Keratinocyte (primary cell): ENCODE results near the gene VCL. TPM values are rescaled to one million over a fixed set of nuclear protein-coding genes. Genes with fewer than 3 reads are reported as not detected.

ENCODE experiments used
- DNase-seq: peaks from one replicate; pipeline ENCODE4 v3.0.0-alpha.2; 2011; ENCODE audit warnings: low read depth, missing footprints, low spot score
- FAIRE-seq: peaks from 2 replicates; lab custom pipeline; 2011; peaks lifted over from hg19 to GRCh38; lab: Jason Lieb, UNC
- H2AFZ ChIP-seq: 2 replicates; pipeline ENCODE4 v1.6.0; 2012; ENCODE audit warnings: low read length, control low read depth, inconsistent platforms; ENCODE audit not compliant: control insufficient read depth
- H3K27ac ChIP-seq: 2 replicates; pipeline ENCODE4 v1.5.1; 2011; ENCODE audit warnings: low read length; ENCODE audit not compliant: control insufficient read depth, insufficient read depth
- H3K27me3 ChIP-seq: 3 replicates; pipeline ENCODE4 v1.6.0; 2011; ENCODE audit warnings: low read length; ENCODE audit not compliant: control insufficient read depth, insufficient read depth; ENCODE audit errors: extremely low read depth
- H3K36me3 ChIP-seq, 2 experiments: 2 replicates in 1 of 2; 3 replicates in 1 of 2; pipeline ENCODE4 v1.5.1; 2011; ENCODE audit warnings: low read length in 2 of 2, mild to moderate bottlenecking in 1 of 2; ENCODE audit not compliant: control insufficient read depth in 2 of 2, insufficient read depth in 2 of 2; ENCODE audit errors: extremely low read depth in 1 of 2
- H3K4me1 ChIP-seq: 3 replicates; pipeline ENCODE4 v1.5.1; 2011; ENCODE audit warnings: low read length; ENCODE audit not compliant: control insufficient read depth, insufficient read depth; ENCODE audit errors: extremely low read depth
- H3K4me2 ChIP-seq: 3 replicates; pipeline ENCODE4 v1.6.0; 2011; ENCODE audit warnings: low read depth, low read length; ENCODE audit not compliant: control insufficient read depth, insufficient read depth; ENCODE audit errors: extremely low read depth
- H3K4me3 ChIP-seq, 3 experiments: fragments of 200-600 bp in 1 of 3; sonication (generic) in 1 of 3; 2 replicates in 2 of 3; 3 replicates in 1 of 3; pipeline ENCODE4 v1.5.1; 2011 to 2016; ENCODE audit warnings: low read length in 3 of 3, mild to moderate bottlenecking in 3 of 3, control low read depth in 2 of 3, inconsistent platforms in 1 of 3, low read depth in 1 of 3, mixed read lengths in 1 of 3, mixed run types in 1 of 3, moderate library complexity in 1 of 3; ENCODE audit not compliant: control insufficient read depth in 2 of 3, insufficient read depth in 2 of 3; ENCODE audit errors: extremely low read depth in 1 of 3
- H3K79me2 ChIP-seq: 2 replicates; pipeline ENCODE4 v1.6.0; 2012; ENCODE audit warnings: low read length; ENCODE audit not compliant: control insufficient read depth, insufficient read depth
- H3K9ac ChIP-seq: 3 replicates; pipeline ENCODE4 v1.6.0; 2011; ENCODE audit warnings: low read length; ENCODE audit not compliant: control insufficient read depth, insufficient read depth; ENCODE audit errors: extremely low read depth
- H3K9me1 ChIP-seq: 3 replicates; pipeline ENCODE4 v1.6.0; 2011; ENCODE audit warnings: low read length; ENCODE audit not compliant: control insufficient read depth, insufficient read depth; ENCODE audit errors: extremely low read depth
- H3K9me3 ChIP-seq: 2 replicates; pipeline ENCODE4 v1.5.1; 2012; ENCODE audit warnings: low read depth, low read length; ENCODE audit not compliant: control insufficient read depth
- H4K20me1 ChIP-seq: 3 replicates; pipeline ENCODE4 v1.6.0; 2011; ENCODE audit warnings: low read length; ENCODE audit not compliant: control insufficient read depth, insufficient read depth; ENCODE audit errors: extremely low read depth
- CTCF ChIP-seq, 3 experiments: IDR thresholded peaks in 1 of 3; conservative IDR thresholded peaks in 1 of 3; optimal IDR thresholded peaks in 1 of 3; 2 replicates in 2 of 3; 3 replicates in 1 of 3; pipeline versions ENCODE3 to v1.5.1; 2011; ENCODE audit warnings: low read length in 3 of 3, mild to moderate bottlenecking in 3 of 3, moderate library complexity in 2 of 3, control low read depth in 1 of 3, inconsistent platforms in 1 of 3; ENCODE audit not compliant: insufficient read depth in 2 of 3; ENCODE audit errors: extremely low read depth in 1 of 3
- EZH2 ChIP-seq: IDR thresholded peaks from one replicate; pipeline ENCODE4 v1.6.1; 2012; ENCODE audit warnings: inconsistent platforms, mild to moderate bottlenecking, low read length, moderate library complexity
- dilution Hi-C: fragments of 300-500 bp; cut with MboI; formaldehyde crosslinking; loops from one replicate; pipeline ENCODE4 v1.7.0; 2020; ENCODE audit warnings: low sequenced_read_pairs; ENCODE audit not compliant: extremely low pct_ligation_motif_present
- polyA plus RNA-seq, 5 experiments: library from polyadenylated mRNA; depleted of rRNA in 3 of 5; stranded (reverse) in 3 of 5; stranded (forward) in 1 of 5; unstranded in 1 of 5; fragments of >200 nt; gene quantifications; 1 replicate in 1 of 5; 2 replicates in 3 of 5; 3 replicates in 1 of 5; pipeline versions ENCODE4 v1.2.1 to v1.2.3, GENCODE V29; 2011 to 2012; ENCODE audit warnings: missing spikeins in 2 of 5, low read depth in 1 of 5, low replicate concordance in 1 of 5

Gene VCL
- polyA plus RNA-seq, 1 donor (not counting 4 experiments of a cell fraction or from before 2014, with no cell fraction given) = 102 TPM

GRCh38 chr10:73971636-73972354 is 26.1 kb upstream of the VCL start:
- no peaks in the 10 kb centered on the region for H3K79me2 ChIP-seq
- no peaks in the 10 kb centered on the region for H4K20me1 ChIP-seq
- dilution Hi-C loops = no loop called here
- no peaks in the 10 kb centered on the region for H3K9me3 ChIP-seq
- H3K27me3 ChIP-seq = no peaks in the 10 kb centered on the region
- DNase-seq = no peak
- H3K4me2 ChIP-seq = no peak overlapping the region
- TF ChIP-seq EZH2 = no peak
- TF ChIP-seq CTCF (optimal IDR thresholded peaks at IDR 0.05 in 1 of 3, IDR thresholded peaks at IDR 0.05 in 1 of 3, conservative IDR thresholded peaks at IDR 0.05 in 1 of 3; ENCODE audit: extremely low read depth in 1 of 3, insufficient read depth in 2 of 3, low read length in 3 of 3) = no peak
- no peak overlapping the region for H2AFZ ChIP-seq
- H3K9me1 ChIP-seq = no peaks in the 10 kb centered on the region
- H3K9ac ChIP-seq = no peak overlapping the region
- H3K4me1 ChIP-seq = peaks cover 4% of the 10 kb centered on the region
- H3K4me3 ChIP-seq = no peak overlapping the region
- no peak for FAIRE-seq
- no peaks in the 10 kb centered on the region for H3K36me3 ChIP-seq
- H3K27ac ChIP-seq = no peak overlapping the region

- dilution Hi-C loops = no loop called here
- TF ChIP-seq CTCF (optimal IDR thresholded peaks at IDR 0.05 in 1 of 3, IDR thresholded peaks at IDR 0.05 in 1 of 3, conservative IDR thresholded peaks at IDR 0.05 in 1 of 3; ENCODE audit: extremely low read depth in 1 of 3, insufficient read depth in 2 of 3, low read length in 3 of 3) = no peak
- TF ChIP-seq EZH2 = no peak
- no peaks in the 10 kb centered on the region for H3K27me3 ChIP-seq
- no peaks in the 10 kb centered on the region for H4K20me1 ChIP-seq
- FAIRE-seq (no peak), DNase-seq (no peak)
- H2AFZ ChIP-seq = no peak overlapping the region
- H3K9ac ChIP-seq = no peak overlapping the region
- no peak overlapping the region for H3K27ac ChIP-seq
- no peaks in the 10 kb centered on the region for H3K36me3 ChIP-seq
- no peaks in the 10 kb centered on the region for H3K79me2 ChIP-seq
- H3K9me3 ChIP-seq = no peaks in the 10 kb centered on the region
- H3K4me3 ChIP-seq = no peak overlapping the region
- no peak overlapping the region for H3K4me2 ChIP-seq
- H3K9me1 ChIP-seq = no peaks in the 10 kb centered on the region
- no peaks in the 10 kb centered on the region for H3K4me1 ChIP-seq
These were observed 24.5 kb upstream of the VCL start for GRCh38 chr10:73973427-73973826.
